Heart left ventricle (tissue), 16 donors: ENCODE measurements around the gene PCED1B. TPM values are rescaled to one million over a fixed set of nuclear protein-coding genes. Genes with fewer than 3 reads are reported as not detected.

Experiments
- ATAC-seq, 4 donors: fragments of 200-7000 bp; cut with Tn5 transposase; one replicate each; pipeline ENCODE4 v1.9.1; 2020 to 2022; ENCODE audit warnings: moderate library complexity in 4 of 4, mild to moderate bottlenecking in 3 of 4, moderate number of reproducible peaks in 1 of 4
- DNase-seq, 5 donors: peaks; one replicate each; pipeline ENCODE4 v3.0.0-alpha.2; 2020
- H3K27ac ChIP-seq, 12 donors: fragments of 200-600 bp; sonication (generic) in 4 of 12; one replicate each; pipeline versions ENCODE4 v1.5.0 to v1.8.0; 2016 to 2022; ENCODE audit warnings: mild to moderate bottlenecking in 2 of 12
- H3K27me3 ChIP-seq, 9 donors: fragments of 200-600 bp; sonication (generic) in 2 of 9; one replicate each; pipeline versions ENCODE4 v1.5.1 to v1.8.0; 2016 to 2022; ENCODE audit warnings: mild to moderate bottlenecking in 3 of 9
- H3K36me3 ChIP-seq, 9 donors: fragments of 200-600 bp; sonication (generic) in 2 of 9; one replicate each; pipeline versions ENCODE4 v1.5.0 to v1.8.0; 2018 to 2022; ENCODE audit warnings: mild to moderate bottlenecking in 2 of 9
- H3K4me1 ChIP-seq, 12 donors: fragments of 200-600 bp; sonication (generic) in 4 of 12; one replicate each; pipeline versions ENCODE4 v1.5.0 to v1.8.0; 2016 to 2022; ENCODE audit warnings: mild to moderate bottlenecking in 3 of 12
- H3K4me3 ChIP-seq, 12 donors: fragments of 200-600 bp; sonication (generic) in 4 of 12; one replicate each; pipeline versions ENCODE4 v1.5.0 to v1.8.0; 2017 to 2022; ENCODE audit warnings: mild to moderate bottlenecking in 9 of 12, moderate library complexity in 4 of 12
- H3K9me3 ChIP-seq, 12 donors: fragments of 200-600 bp; sonication (generic) in 4 of 12; one replicate each; pipeline versions ENCODE4 v1.5.0 to v1.8.0; 2016 to 2022; ENCODE audit warnings: mild to moderate bottlenecking in 1 of 12
- CTCF ChIP-seq, 12 donors: fragments of 200-600 bp; sonication (generic) in 4 of 12; IDR thresholded peaks; one replicate each; pipeline versions ENCODE4 v1.5.0 to v1.8.0; 2018 to 2022; ENCODE audit warnings: antibody characterized with exemption in 12 of 12, mild to moderate bottlenecking in 5 of 12
- POLR2A ChIP-seq, 2 donors: fragments of 450-650 bp; IDR thresholded peaks; one replicate each; pipeline ENCODE4 v1.6.1; 2017; ENCODE audit warnings: antibody characterized with exemption in 2 of 2, mild to moderate bottlenecking in 2 of 2, moderate library complexity in 2 of 2
- WGBS, 4 donors: extraction: QIAGEN DNeasy Blood & Tissue Kit in 2 of 4; methylation state at CpG; one replicate each; pipeline versions ENCODE4 v1.1.5 to v1.1.7; 2013 to 2018; 5-methylcytosine and 5-hydroxymethylcytosine counted together
- intact Hi-C, 10 donors: fragments of 100-400 bp; cut with DNase I; formaldehyde crosslinking; loops; one replicate each; pipeline versions ENCODE4 v1.11.1 to v1.14.2; 2022
- polyA plus RNA-seq, 2 donors: library from polyadenylated mRNA; stranded (reverse); fragments of 200-250 nt; gene quantifications; one replicate each; pipeline ENCODE4 v1.2.3, GENCODE V29; 2013
- total RNA-seq, 9 donors: library from RNA; depleted of rRNA in 2 of 9; stranded (reverse); fragments of >200 nt in 2 of 9; fragmentation: NEBNext Ultra II Directional in 3 of 9; extraction: Animal tissue kit (Norgen Biotek cat#: 25700) in 3 of 9; gene quantifications; one replicate each; pipeline versions ENCODE4 v1.1.0 to v1.2.4, GENCODE V29; 2016 to 2023
- donor health status: ischemic (EF 13 %, LVEDD 7.1; RV severe dilation, severe dysfunction).
- donor health status: healthy with polysubstance abuse.
- donor health status: DM: no; HTN: yes; CAD: no.
- donor health status: DM: no; HTN: no; CAD: no.
- donor health status: ischemic (EF 25% LVEDD 6.9; RV normal size, moderate dysfunction).
- donor health status: ischemic (EF 25% LVEDD 5.7; RV mildly dilated, moderate dysfunction).
- donor health status: healthy.
- donor health status: DM: yes; HTN: yes; CAD: no.
- donor health status: ischemic (EF 35%, LVEDD 5.7; RV mildly dilated, moderate dysfunction).
- donor health status: nonischemic (EF 11% LVEDD 7.7; RV severe dilation, severe dysfunction).
- donor health status: DM: yes; HTN: yes; CAD: no.
- donor health status: PGD.
- donor health status: ischemic (EF 29% LVEDD 5.4; RV normal size, mild dysfunction).
- donor health status: nonischemic (EF 23%, LVEDD 6.1; RV moderate dilation, normal function).

The PCED1B gene
- total and polyA plus RNA-seq, 11 donors: 0.39 to 9.5 (median 0.72) TPM; not detected in 2

DNA sequence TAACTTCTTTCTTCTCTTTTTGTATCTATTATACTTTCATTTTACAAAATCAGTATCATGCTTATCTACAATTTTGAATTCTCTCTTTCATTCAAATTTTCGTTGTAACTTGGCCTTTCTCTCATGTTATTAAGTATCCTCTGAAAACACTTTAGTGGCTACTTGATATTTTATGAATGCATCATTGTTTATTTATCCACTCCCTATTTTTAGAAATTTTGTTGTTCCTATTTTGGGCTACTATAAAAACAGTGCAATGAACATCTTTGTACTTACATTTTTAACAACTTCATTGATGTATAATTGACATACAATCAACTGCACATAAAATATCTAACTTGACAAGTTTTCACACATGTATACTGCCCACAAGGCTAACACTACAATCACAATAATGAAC, 44.3 kb downstream of the PCED1B start:
- TF ChIP-seq POLR2A (IDR thresholded peaks at IDR 0.05): no peak
- no peak for TF ChIP-seq CTCF (IDR thresholded peaks at IDR 0.05)
- no peaks in the 10 kb centered on the region for H3K9me3 ChIP-seq
- no peaks in the 10 kb centered on the region for H3K4me1 ChIP-seq
- intact Hi-C loops: no loop called here
- H3K27me3 ChIP-seq: no peaks in the 10 kb centered on the region
- 37 to 62% (median 45%) methylated on average over 1 of the region's 1 CpG for WGBS, 4 donors
- ATAC-seq: no peak
- no peak overlapping the region for H3K4me3 ChIP-seq
- DNase-seq: no peak
- no peaks in the 10 kb centered on the region for H3K36me3 ChIP-seq
- H3K27ac ChIP-seq: no peak overlapping the region

DNA sequence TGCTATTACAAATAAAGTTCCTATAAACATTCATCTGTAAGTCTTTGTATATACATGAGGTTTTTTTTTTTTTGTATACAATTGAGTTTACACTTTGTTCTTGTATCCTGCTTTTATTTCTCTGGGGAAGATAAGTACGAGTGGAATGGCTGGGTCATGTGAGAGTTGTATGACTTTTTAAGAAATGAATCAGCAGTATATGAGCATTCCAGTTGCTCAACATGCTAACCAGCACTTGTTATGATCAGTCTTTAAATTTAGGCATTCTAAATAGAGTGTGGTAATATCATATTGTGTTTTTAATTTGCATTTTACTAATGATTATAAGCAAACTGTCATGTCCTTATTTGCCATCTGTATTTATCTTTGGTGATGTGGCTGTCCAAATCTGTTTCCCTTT, 45.0 kb downstream of the PCED1B start:
- Histone ChIP-seq H3K27ac (no peak overlapping the region), H3K4me1 (no peaks in the 10 kb centered on the region), H3K27me3 (no peaks in the 10 kb centered on the region), H3K9me3 (no peaks in the 10 kb centered on the region), H3K36me3 (no peaks in the 10 kb centered on the region), H3K4me3 (no peak overlapping the region)
- DNase-seq (no peak), ATAC-seq (no peak)
- intact Hi-C loops: no loop called here
- TF ChIP-seq POLR2A (IDR thresholded peaks at IDR 0.05) (no peak), CTCF (IDR thresholded peaks at IDR 0.05) (no peak)
- 27 to 40% (median 31%) methylated on average over 1 of the region's 1 CpG for WGBS, 4 donors

DNA sequence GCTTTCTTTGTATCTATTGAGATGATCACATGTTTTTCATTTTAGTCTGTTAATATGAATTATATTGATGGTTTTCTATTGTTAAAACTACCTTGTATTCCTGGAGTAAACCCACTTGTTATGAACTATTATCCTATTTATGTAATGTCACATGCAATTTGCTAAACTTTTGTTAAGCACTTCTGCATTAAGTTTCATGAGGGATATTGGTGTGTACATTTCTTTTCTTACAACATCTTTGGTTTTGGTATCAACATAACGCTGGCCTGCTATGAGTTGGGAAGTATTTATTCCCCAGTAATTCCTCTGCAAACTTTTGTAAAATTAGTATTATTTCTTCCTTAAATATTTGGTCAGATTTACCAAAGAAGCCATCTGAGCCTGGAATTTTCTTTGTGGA, 46.8 kb downstream of the PCED1B start:
- no peak overlapping the region for H3K27ac ChIP-seq
- 92 to 98% (median 96%) methylated on average over 1 of the region's 1 CpG for WGBS, 4 donors
- intact Hi-C loops: no loop called here
- TF ChIP-seq POLR2A (IDR thresholded peaks at IDR 0.05) (no peak), CTCF (IDR thresholded peaks at IDR 0.05) (no peak)
- H3K4me1 ChIP-seq: no peaks in the 10 kb centered on the region
- H3K27me3 ChIP-seq: no peaks in the 10 kb centered on the region
- no peak for ATAC-seq
- H3K36me3 ChIP-seq: no peaks in the 10 kb centered on the region
- no peak overlapping the region for H3K4me3 ChIP-seq
- no peak for DNase-seq
- no peaks in the 10 kb centered on the region for H3K9me3 ChIP-seq

GRCh38 chr12:47131011-47131410, 51.6 kb downstream of the PCED1B start:
- Histone ChIP-seq H3K9me3 (no peaks in the 10 kb centered on the region), H3K4me3 (no peak overlapping the region), H3K4me1 (no peaks in the 10 kb centered on the region), H3K36me3 (no peaks in the 10 kb centered on the region), H3K27me3 (no peaks in the 10 kb centered on the region), H3K27ac (no peak overlapping the region)
- no peak for ATAC-seq
- intact Hi-C loops: no loop called here
- no peak for DNase-seq
- WGBS, 4 donors: 75 to 88% (median 82%) methylated on average over 5 of the region's 5 CpGs
- TF ChIP-seq POLR2A (IDR thresholded peaks at IDR 0.05): no peak
- no peak for TF ChIP-seq CTCF (IDR thresholded peaks at IDR 0.05)
